AG04450 (cell line): ENCODE measurements around the gene KCTD17. TPM values are rescaled to one million over a fixed set of nuclear protein-coding genes. Genes with fewer than 3 reads are reported as not detected.

ENCODE experiments used
- CTCF ChIA-PET: fragments of 300-600, 350-600 bp; formaldehyde crosslinking; extraction: SDS; loops from one replicate; lab custom pipeline; 2022; ENCODE audit warnings: antibody characterized with exemption, inconsistent platforms; lab: Charles Lee
- POLR2A ChIA-PET: fragments of 350-600 bp; formaldehyde crosslinking; extraction: SDS; loops from one replicate; lab custom pipeline; 2021; ENCODE audit warnings: antibody characterized with exemption, inconsistent platforms; lab: Yijun Ruan, JAX
- DNase-seq: peaks from one replicate; pipeline ENCODE4 v3.0.0-alpha.2; 2011; ENCODE audit warnings: low read depth, low spot score
- H3K27ac ChIP-seq: one replicate; pipeline ENCODE4 v1.5.1; 2012; ENCODE audit warnings: low read depth, low read length, control low read depth
- H3K27me3 ChIP-seq: one replicate; pipeline ENCODE4 v1.6.0; 2012; ENCODE audit warnings: low read length; ENCODE audit not compliant: control insufficient read depth, insufficient read depth
- H3K4me3 ChIP-seq: 2 replicates; pipeline ENCODE4 v1.5.1; 2011; ENCODE audit warnings: mild to moderate bottlenecking, low read depth, low read length, control low read depth
- H3K9me3 ChIP-seq: 2 replicates; pipeline ENCODE4 v1.5.1; 2012; ENCODE audit warnings: low read length; ENCODE audit not compliant: control insufficient read depth, insufficient read depth
- polyA plus RNA-seq: library from polyadenylated mRNA; depleted of rRNA; stranded (reverse); fragments of >200 nt; gene quantifications from 2 replicates; pipeline ENCODE4 v1.2.3, GENCODE V29; 2011
- TF ChIP-seq, protein P1 (sequence below): IDR thresholded peaks from 2 replicates; pipeline ENCODE4 v1.5.1; 2011; ENCODE audit warnings: low read depth, low read length, control low read depth, inconsistent platforms

KCTD17 gene
- polyA plus RNA-seq, 1 experiment, result 20.7 TPM

DNA sequence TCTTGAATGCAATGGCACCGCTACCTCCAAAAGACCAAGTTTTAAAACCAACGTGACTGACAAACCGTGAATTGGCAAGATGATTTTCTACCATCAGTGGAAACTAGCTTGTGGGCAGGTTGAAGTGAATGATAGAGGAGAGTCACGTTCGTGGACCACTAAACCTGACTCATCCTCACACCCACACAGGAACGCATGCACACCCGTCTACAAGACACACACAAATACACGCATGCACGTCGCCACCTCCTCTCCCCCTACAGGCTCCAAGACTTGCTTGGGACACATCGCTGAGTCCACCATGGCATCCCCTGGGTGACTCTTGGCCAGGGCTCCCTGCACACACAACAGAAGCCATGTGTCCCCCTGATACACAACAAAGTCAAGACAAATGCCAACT, 43.6 kb downstream of the KCTD17 start:
- no peak overlapping the region for H3K27ac ChIP-seq
- H3K4me3 ChIP-seq, result no peak overlapping the region
- DNase-seq, result no peak
- H3K9me3 ChIP-seq, result no peaks in the 10 kb centered on the region
- H3K27me3 ChIP-seq, result peaks cover 43% of the 10 kb centered on the region
- TF ChIP-seq, protein P1, sequence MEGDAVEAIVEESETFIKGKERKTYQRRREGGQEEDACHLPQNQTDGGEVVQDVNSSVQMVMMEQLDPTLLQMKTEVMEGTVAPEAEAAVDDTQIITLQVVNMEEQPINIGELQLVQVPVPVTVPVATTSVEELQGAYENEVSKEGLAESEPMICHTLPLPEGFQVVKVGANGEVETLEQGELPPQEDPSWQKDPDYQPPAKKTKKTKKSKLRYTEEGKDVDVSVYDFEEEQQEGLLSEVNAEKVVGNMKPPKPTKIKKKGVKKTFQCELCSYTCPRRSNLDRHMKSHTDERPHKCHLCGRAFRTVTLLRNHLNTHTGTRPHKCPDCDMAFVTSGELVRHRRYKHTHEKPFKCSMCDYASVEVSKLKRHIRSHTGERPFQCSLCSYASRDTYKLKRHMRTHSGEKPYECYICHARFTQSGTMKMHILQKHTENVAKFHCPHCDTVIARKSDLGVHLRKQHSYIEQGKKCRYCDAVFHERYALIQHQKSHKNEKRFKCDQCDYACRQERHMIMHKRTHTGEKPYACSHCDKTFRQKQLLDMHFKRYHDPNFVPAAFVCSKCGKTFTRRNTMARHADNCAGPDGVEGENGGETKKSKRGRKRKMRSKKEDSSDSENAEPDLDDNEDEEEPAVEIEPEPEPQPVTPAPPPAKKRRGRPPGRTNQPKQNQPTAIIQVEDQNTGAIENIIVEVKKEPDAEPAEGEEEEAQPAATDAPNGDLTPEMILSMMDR, result no peak
- CTCF ChIA-PET, result interaction anchor here (0.6 kb wide), 1 partner anchor 193 kb away, joined by 3 read pairs; no protein-coding TSS in a partner anchor
- POLR2A ChIA-PET, result no interaction called here

DNA sequence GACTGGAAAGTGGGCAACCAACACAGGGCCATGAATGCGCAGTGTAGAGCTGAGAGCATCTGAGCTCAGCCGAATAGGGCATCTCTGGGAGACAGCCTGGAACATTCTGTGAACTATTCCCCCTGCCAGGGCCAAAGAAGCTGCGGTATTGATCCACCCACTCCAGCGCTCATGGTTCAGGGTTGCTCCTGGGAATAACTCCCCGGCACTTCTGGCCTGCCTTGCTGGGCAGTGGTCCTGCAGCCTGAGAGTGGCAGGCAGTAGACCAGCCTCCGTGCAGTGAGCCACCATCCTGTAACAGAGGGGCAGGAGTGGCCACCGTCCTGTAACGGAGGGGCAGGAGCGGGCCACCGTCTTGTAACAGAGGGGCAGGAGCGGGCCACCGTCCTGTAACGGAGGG, 45.8 kb downstream of the KCTD17 start:
- Histone ChIP-seq H3K4me3 (no peak overlapping the region), H3K27ac (no peak overlapping the region), H3K27me3 (peaks cover 52% of the 10 kb centered on the region), H3K9me3 (no peaks in the 10 kb centered on the region)
- no peak for DNase-seq
- POLR2A ChIA-PET, result no interaction called here
- TF ChIP-seq, protein P1, result no peak
- CTCF ChIA-PET, result no interaction called here

DNA sequence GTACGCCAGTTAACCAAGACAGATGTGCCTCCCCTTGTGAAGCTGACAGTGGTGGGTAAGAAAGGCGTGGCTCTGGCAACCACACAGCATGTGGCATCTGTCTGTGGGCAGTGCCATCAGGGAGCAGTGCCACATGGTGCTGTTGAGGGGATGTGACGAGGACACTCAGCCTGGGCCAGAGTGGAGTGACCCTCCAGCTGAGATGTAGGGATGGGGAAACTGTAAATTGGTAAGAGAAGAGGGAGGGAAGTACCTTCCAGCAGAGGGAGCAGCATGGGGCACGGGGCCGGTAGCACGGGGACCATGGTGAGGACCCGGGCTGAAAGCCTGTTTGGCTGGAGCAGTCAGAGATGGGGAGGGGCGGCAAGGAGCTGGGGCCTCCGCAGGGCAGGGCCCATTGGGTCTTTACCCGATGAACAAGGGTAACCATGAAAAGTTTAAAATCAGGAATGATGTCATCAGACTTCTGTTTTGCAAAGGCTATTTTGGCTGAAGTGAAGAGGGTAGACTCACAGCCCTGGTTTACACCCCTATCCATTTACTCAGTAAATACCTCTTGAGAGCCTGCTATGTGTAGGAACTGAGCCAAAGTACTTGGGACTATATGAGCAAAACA, 47.5 kb downstream of the KCTD17 start:
- CTCF ChIA-PET, result no interaction called here
- TF ChIP-seq, protein P1, result peak; percentile 22; the same call in 1 of the 2 replicates

DNA sequence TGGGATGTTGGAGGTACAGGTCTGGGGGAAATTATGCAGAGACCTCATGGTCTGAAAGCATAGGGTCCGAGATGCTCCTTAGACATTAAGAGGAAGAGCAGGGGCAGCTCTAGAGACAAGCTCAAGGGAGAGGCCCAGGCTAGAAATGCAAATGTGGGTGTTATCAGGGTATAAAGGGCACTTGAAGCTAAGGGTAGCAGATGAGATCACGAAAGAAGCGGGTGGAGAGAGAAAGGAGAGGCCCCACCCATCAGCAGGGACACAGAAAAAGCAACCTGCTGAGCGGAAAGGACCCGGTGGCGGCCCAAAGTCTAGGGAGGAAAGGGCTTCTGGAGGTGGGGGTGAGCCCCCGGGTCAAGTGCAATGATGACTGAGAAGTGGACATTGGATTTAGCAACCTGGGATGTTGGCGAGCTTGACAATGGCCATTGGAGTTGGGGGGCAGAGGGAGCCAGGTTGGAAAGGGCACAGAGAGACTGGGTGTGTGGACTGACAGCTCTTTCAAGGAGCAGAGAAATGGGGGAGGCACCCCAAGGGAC, 49.1 kb downstream of the KCTD17 start:
- DNase-seq, result no peak
- ChIA-PET CTCF (interaction anchor here (0.5 kb wide), 1 partner anchor 86 kb away, joined by 4 read pairs; no protein-coding TSS in a partner anchor), POLR2A (no interaction called here)
- Histone ChIP-seq H3K9me3 (no peaks in the 10 kb centered on the region), H3K27me3 (peaks cover 62% of the 10 kb centered on the region), H3K4me3 (no peak overlapping the region), H3K27ac (no peak overlapping the region)
- TF ChIP-seq, protein P1, result no peak

More for the DNA sequence above, 47.5 kb downstream of the KCTD17 start:
- POLR2A ChIA-PET, result no interaction called here
- H3K27me3 ChIP-seq, result peaks cover 68% of the 10 kb centered on the region
- no peak overlapping the region for H3K27ac ChIP-seq
- H3K9me3 ChIP-seq, result no peaks in the 10 kb centered on the region
- H3K4me3 ChIP-seq, result no peak overlapping the region
- no peak for DNase-seq
